Epidermal melanocyte (primary cell): ENCODE results near the gene PROP1.
"Not testable (repeated sequence)": the region's sequence is repeated elsewhere in the genome, so short reads cannot be mapped to it uniquely, and the experiment has no call there.

Experiments used
- DNase-seq: peaks from one replicate; pipeline ENCODE4 v3.0.0; 2011; ENCODE audit warnings: low spot score; ENCODE audit not compliant: insufficient read length

Gene PROP1

GRCh38 chr5:177982956-177983355 lies 13.1 kb downstream of the PROP1 start:
- no peak for DNase-seq

- DNase-seq, result no peak
Observed at GRCh38 chr5:177982072-177982727, 13.8 kb downstream of the PROP1 start.

- DNase-seq, result no peak
Observed at GRCh38 chr5:177981296-177982071, 14.6 kb downstream of the PROP1 start.

GRCh38 chr5:177980743-177981151 lies 15.3 kb downstream of the PROP1 start:
- no peak for DNase-seq

- not testable (repeated sequence) for DNase-seq
Observed at GRCh38 chr5:177977600-177977999, 18.4 kb downstream of the PROP1 start.

GRCh38 chr5:177973066-177973635 lies 22.9 kb downstream of the PROP1 start:
- DNase-seq, result no peak

DNA sequence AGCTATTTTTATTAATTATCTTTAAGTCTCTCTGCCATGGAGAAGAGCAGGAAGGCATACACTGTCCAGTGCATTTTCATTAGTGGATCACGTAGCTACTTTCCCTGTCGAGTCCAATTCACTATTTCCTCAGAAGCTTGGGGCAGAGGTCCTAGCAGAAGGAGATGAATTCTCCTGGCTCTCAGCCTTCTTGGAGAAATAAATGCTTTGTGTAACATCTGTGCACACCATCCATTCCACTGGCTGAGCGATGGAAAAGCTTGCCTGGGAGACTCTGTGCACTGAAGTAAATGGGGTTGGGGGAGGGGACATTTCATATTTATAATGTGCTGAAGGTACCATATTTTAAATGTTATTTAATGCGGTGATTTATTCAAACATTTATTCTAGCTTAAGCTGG lies 23.4 kb downstream of the PROP1 start:
- no peak for DNase-seq

DNA sequence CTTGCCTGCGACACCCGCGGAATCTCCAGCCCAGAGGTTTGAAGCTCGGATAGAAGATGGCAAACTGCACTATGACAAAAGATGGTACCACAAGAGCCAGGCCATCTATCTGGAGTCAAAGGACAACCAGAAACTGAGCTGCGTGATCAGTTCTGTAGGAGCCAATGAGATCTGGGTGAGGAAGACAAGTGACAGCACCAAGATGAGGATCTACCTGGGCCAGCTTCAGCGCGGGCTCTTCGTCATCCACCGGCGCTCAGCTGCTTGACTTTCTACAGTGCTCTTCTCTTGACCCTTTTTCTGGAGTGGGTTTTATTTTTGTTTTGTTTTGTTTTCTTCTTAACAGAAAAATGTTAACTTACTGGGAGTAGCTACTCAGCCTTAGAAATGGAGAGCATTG lies 24.0 kb downstream of the PROP1 start:
- DNase-seq, result not testable (repeated sequence)

DNA sequence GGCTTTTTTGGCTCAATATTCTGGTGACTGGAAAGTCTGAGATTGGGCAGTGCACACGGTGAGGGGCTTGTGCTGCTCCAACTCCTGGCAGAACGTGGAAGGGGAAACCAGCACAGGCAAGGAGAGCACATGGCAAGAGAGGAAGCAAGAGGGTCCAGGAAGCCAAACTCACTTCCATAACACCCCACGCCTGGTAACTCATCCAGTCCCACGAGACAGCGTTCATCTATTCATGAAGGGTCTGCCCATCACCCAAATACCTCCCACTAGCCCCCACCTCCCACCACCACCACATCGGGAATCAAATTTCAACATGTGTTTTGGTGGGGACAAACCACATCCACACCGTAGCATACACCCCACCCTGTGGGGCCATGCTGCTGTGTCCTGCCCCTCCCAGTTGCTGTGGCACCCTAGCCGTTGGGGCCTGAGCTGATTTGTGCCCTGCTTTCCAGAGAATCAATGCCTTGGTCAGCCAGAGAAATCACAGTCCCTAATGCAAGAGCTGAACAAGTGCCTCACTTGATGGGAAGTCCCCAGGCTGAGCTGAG lies 27.3 kb downstream of the PROP1 start:
- DNase-seq, result no peak

DNA sequence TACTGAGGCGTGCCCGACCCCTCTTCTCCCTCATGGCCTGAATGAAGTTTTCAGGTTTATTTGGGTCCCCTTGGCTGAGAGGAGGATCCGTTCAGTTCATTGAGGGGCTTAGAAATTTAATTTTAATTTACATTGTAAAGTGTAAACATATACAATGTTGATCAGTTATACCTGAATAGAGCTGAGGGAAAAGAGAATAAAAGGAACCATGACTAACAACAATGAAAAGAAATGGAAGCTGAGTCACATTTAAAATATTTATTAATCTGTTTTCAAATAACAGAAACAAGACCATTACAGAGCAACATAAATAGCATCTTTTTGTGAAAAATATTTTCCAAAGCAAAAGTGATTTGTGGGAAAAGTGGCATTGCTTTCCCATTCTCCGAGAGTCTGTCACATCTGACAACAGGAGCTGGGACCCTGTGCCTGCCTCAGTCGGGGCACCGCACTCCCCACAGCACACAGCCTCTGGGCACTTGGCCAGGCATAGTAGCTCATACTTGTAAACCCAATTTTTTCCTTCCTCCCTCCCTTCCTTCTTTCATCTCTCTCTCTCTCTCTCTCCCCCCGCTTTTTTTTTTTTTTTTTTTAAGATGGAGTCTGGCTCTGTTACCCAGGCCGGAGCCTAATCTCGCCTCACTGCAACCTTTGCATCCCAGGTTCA lies 28.7 kb downstream of the PROP1 start:
- DNase-seq, result no peak

- DNase-seq, result no peak
Observed at GRCh38 chr5:177966839-177967166, 29.2 kb downstream of the PROP1 start.

GRCh38 chr5:177966009-177966838 lies 29.8 kb downstream of the PROP1 start:
- DNase-seq, result no peak

DNA sequence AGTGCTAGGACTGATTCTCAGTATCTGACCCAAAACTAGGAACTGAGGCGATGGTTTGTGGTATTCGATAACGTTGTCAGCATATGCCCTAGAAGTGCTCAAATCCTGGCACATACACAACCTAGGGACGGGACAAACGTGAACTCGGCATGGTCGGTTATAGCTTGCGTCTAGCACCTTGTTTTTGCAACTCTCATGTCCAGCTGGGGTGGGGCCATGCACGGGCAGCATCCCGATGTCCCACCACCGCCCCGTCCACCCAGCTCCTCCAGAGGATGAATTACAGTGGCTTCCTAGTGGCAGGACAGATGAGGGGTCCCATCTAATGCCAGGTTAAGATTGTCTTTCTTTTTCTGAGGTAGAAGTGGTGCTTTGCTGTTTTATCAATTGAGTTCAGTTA lies 31.6 kb downstream of the PROP1 start:
- DNase-seq, result no peak

- no peak for DNase-seq
Observed at GRCh38 chr5:177963966-177964365, 32.1 kb downstream of the PROP1 start.

DNA sequence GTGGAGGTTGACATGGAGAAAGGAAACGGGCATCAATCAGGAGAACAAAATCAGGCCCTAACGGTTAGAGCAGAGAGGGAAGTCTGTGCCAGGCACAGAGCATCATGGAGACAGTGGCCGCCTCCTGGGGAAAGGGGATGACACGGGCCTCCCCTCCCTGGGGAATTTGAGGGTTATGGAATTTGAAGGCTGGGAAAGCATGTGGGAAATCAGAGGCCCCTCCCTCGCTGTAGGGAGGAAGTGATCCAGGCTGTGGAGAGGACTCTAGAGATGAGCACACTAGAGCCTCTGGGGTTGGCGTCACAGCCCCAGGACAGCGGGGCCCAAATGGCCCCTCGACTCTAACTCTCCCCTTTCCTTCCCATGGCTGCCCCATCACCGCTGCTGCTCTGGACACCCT lies 36.7 kb downstream of the PROP1 start:
- DNase-seq, result no peak

- no peak for DNase-seq
Observed at GRCh38 chr5:177958696-177959095, 37.3 kb downstream of the PROP1 start.

- no peak for DNase-seq
Observed at GRCh38 chr5:177957241-177957640, 38.8 kb downstream of the PROP1 start.

- not testable (repeated sequence) for DNase-seq
Observed at GRCh38 chr5:177953101-177953500, 42.9 kb downstream of the PROP1 start.

GRCh38 chr5:177949656-177950055 lies 46.4 kb downstream of the PROP1 start:
- not testable (repeated sequence) for DNase-seq

DNA sequence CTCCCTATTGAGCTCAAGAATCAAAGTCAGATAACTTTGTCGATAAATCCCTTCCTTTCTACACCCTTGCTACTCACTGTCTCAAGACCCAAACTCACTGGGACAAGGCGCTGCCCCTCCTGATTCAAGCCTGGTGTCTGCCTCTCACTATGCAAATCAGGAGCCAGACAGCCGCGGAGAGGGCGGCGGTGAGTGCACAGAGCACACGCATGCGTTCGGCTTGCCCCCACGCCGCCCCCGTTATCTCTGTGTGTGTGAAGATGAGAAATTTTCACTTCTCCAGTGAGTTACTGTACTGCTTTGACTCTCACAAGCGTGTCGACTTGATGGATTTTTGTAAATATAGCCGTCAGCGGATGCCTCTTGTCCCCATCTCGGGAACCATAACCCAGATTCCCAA lies 47.0 kb downstream of the PROP1 start:
- DNase-seq, result not testable (repeated sequence)

- not testable (repeated sequence) for DNase-seq
Observed at GRCh38 chr5:177947912-177948311, 48.1 kb downstream of the PROP1 start.
